ENCODE data around the gene MORN5. TPM values are rescaled to one million over a fixed set of nuclear protein-coding genes. Genes with fewer than 3 reads are reported as not detected.

The MORN5 gene
- total and polyA plus RNA-seq, 2 donors (not counting 1 experiment from before 2014, with no cell fraction given) = 0.33 TPM; not detected in 1

DNA sequence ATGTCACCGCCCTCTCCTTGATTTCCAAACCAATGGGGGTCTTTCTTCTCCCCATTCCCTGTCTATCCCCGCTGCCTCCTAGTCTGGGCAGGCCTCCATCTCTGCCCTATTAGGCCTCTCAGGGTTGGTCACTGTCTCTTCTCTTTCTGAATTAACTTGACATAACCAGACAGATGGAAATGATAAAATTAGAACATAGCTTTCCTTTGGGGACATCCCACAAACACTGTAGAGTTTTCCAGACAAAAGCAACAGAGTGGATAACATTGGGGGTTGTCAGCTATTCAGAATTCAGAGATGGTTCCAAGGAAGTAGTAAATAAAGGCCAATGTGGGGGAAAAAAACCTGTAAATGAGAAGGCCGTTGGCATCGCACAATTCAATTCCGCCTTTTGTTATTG is 44.3 kb downstream of the MORN5 start:
- Histone ChIP-seq H2AFZ (ENCODE audit: low read length) (no peak overlapping the region), H3K27ac (ENCODE audit: insufficient read depth, low read length) (no peak overlapping the region), H3K4me2 (ENCODE audit: extremely low read depth, insufficient read depth, low read length) (no peak overlapping the region), H3K79me2 (ENCODE audit: control insufficient read depth, insufficient read depth, low read length) (no peaks in the 10 kb centered on the region), H4K20me1 (ENCODE audit: control insufficient read depth, extremely low read depth, insufficient read depth, low read length) (no peaks in the 10 kb centered on the region), H3K4me1 (ENCODE audit: control insufficient read depth, extremely low read depth, insufficient read depth, low read length) (peaks cover 12% of the 10 kb centered on the region), H3K9ac (ENCODE audit: insufficient read depth, low read length) (no peak overlapping the region), H3K36me3 (ENCODE audit: control insufficient read depth, insufficient read depth, low read length) (no peaks in the 10 kb centered on the region), H3K27me3 (ENCODE audit: control insufficient read depth, insufficient read depth, low read length) (peaks cover 3% of the 10 kb centered on the region), H3K4me3 (replicated peaks in 1 of 4; ENCODE audit: control extremely low read depth in 1 of 4, insufficient read depth in 1 of 4, low read depth in 3 of 4, low read length in 4 of 4) (no peak overlapping the region), H3K9me3 (ENCODE audit: control insufficient read depth, insufficient read depth, low read depth, low read length) (no peaks in the 10 kb centered on the region)
- TF ChIP-seq EZH2 (IDR thresholded peaks at IDR 0.05; ENCODE audit: low read length, missing control alignments) = no peak
- TF ChIP-seq, protein P1, sequence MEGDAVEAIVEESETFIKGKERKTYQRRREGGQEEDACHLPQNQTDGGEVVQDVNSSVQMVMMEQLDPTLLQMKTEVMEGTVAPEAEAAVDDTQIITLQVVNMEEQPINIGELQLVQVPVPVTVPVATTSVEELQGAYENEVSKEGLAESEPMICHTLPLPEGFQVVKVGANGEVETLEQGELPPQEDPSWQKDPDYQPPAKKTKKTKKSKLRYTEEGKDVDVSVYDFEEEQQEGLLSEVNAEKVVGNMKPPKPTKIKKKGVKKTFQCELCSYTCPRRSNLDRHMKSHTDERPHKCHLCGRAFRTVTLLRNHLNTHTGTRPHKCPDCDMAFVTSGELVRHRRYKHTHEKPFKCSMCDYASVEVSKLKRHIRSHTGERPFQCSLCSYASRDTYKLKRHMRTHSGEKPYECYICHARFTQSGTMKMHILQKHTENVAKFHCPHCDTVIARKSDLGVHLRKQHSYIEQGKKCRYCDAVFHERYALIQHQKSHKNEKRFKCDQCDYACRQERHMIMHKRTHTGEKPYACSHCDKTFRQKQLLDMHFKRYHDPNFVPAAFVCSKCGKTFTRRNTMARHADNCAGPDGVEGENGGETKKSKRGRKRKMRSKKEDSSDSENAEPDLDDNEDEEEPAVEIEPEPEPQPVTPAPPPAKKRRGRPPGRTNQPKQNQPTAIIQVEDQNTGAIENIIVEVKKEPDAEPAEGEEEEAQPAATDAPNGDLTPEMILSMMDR (conservative IDR thresholded peaks at IDR 0.05 in 1 of 2, IDR thresholded peaks at IDR 0.05 in 1 of 2; ENCODE audit: low read depth in 1 of 2, low read length in 2 of 2) = no peak
- DNase-seq (ENCODE audit: low read depth in 2 of 2) = no peak

- no peak overlapping the region for H2AFZ ChIP-seq (ENCODE audit: low read length)
Measured at GRCh38 chr9:122204491-122204890, 44.8 kb downstream of the MORN5 start.

GRCh38 chr9:122205176-122205575 is 45.5 kb downstream of the MORN5 start:
- no peak for DNase-seq (ENCODE audit: low read depth in 2 of 2)
- Histone ChIP-seq H3K79me2 (ENCODE audit: control insufficient read depth, insufficient read depth, low read length) (no peaks in the 10 kb centered on the region), H2AFZ (ENCODE audit: low read length) (no peak overlapping the region), H3K9me3 (ENCODE audit: control insufficient read depth, insufficient read depth, low read depth, low read length) (no peaks in the 10 kb centered on the region), H3K4me3 (replicated peaks in 1 of 4; ENCODE audit: control extremely low read depth in 1 of 4, insufficient read depth in 1 of 4, low read depth in 3 of 4, low read length in 4 of 4) (no peak overlapping the region), H3K9ac (ENCODE audit: insufficient read depth, low read length) (no peak overlapping the region), H3K36me3 (ENCODE audit: control insufficient read depth, insufficient read depth, low read length) (no peaks in the 10 kb centered on the region), H3K4me2 (ENCODE audit: extremely low read depth, insufficient read depth, low read length) (no peak overlapping the region), H3K4me1 (ENCODE audit: control insufficient read depth, extremely low read depth, insufficient read depth, low read length) (peaks cover 12% of the 10 kb centered on the region), H3K27me3 (ENCODE audit: control insufficient read depth, insufficient read depth, low read length) (peaks cover 3% of the 10 kb centered on the region), H3K27ac (ENCODE audit: insufficient read depth, low read length) (no peak overlapping the region), H4K20me1 (ENCODE audit: control insufficient read depth, extremely low read depth, insufficient read depth, low read length) (no peaks in the 10 kb centered on the region)
- TF ChIP-seq, protein P1 (conservative IDR thresholded peaks at IDR 0.05 in 1 of 2, IDR thresholded peaks at IDR 0.05 in 1 of 2; ENCODE audit: low read depth in 1 of 2, low read length in 2 of 2) = no peak
- no peak for TF ChIP-seq EZH2 (IDR thresholded peaks at IDR 0.05; ENCODE audit: low read length, missing control alignments)

More at GRCh38 chr9:122204491-122204890, 44.8 kb downstream of the MORN5 start:
- H4K20me1 ChIP-seq (ENCODE audit: control insufficient read depth, extremely low read depth, insufficient read depth, low read length) = no peaks in the 10 kb centered on the region
- no peak overlapping the region for H3K4me2 ChIP-seq (ENCODE audit: extremely low read depth, insufficient read depth, low read length)
- peaks cover 3% of the 10 kb centered on the region for H3K27me3 ChIP-seq (ENCODE audit: control insufficient read depth, insufficient read depth, low read length)
- no peaks in the 10 kb centered on the region for H3K79me2 ChIP-seq (ENCODE audit: control insufficient read depth, insufficient read depth, low read length)
- TF ChIP-seq EZH2 (IDR thresholded peaks at IDR 0.05; ENCODE audit: low read length, missing control alignments) = no peak
- TF ChIP-seq, protein P1 (conservative IDR thresholded peaks at IDR 0.05 in 1 of 2, IDR thresholded peaks at IDR 0.05 in 1 of 2; ENCODE audit: low read depth in 1 of 2, low read length in 2 of 2) = no peak
- no peaks in the 10 kb centered on the region for H3K9me3 ChIP-seq (ENCODE audit: control insufficient read depth, insufficient read depth, low read depth, low read length)
- no peaks in the 10 kb centered on the region for H3K36me3 ChIP-seq (ENCODE audit: control insufficient read depth, insufficient read depth, low read length)
- DNase-seq (ENCODE audit: low read depth in 2 of 2) = no peak
- H3K4me1 ChIP-seq (ENCODE audit: control insufficient read depth, extremely low read depth, insufficient read depth, low read length) = peaks cover 12% of the 10 kb centered on the region
- no peak overlapping the region for H3K9ac ChIP-seq (ENCODE audit: insufficient read depth, low read length)
- no peak overlapping the region for H3K27ac ChIP-seq (ENCODE audit: insufficient read depth, low read length)
- no peak overlapping the region for H3K4me3 ChIP-seq (replicated peaks in 1 of 4; ENCODE audit: control extremely low read depth in 1 of 4, insufficient read depth in 1 of 4, low read depth in 3 of 4, low read length in 4 of 4)

Measured in fibroblast of lung (primary cell).